ENCODE measurements around the gene LHX8.

LHX8 gene

GRCh38 chr1:75203415-75204277 is 69.5 kb downstream of the LHX8 start (continued):
- no peak for TF ChIP-seq ZNF26 (tag by site-specific recombination; IDR thresholded peaks at IDR 0.05)
- TF ChIP-seq TRIM28 (IDR thresholded peaks at IDR 0.05; ENCODE audit: borderline replicate concordance, low read length): no peak
- no peak for TF ChIP-seq ZBTB20 (tag by site-specific recombination; IDR thresholded peaks at IDR 0.05)
- no peak for TF ChIP-seq ZNF202 (tag by site-specific recombination; IDR thresholded peaks at IDR 0.05; ENCODE audit: borderline replicate concordance)

GRCh38 chr1:75208862-75209261 is 74.7 kb downstream of the LHX8 start:
- no peak overlapping the region for H3K4me3 ChIP-seq (ENCODE audit: low read depth, low read length)
- no peaks in the 10 kb centered on the region for H3K9me3 ChIP-seq (ENCODE audit: control insufficient read depth, insufficient read depth, low read depth, low read length)
- no peaks in the 10 kb centered on the region for H3K4me1 ChIP-seq (ENCODE audit: control insufficient read depth, insufficient read depth, low read length)
- H3K36me3 ChIP-seq (ENCODE audit: control insufficient read depth in 2 of 2, insufficient read depth in 1 of 2, low read length in 2 of 2): peaks cover 1 to 51% of the 10 kb centered on the region in 2 experiments; a peak in 2 of 3 replicates
- POLR2A ChIA-PET: no interaction called here
- CTCF ChIA-PET: interaction anchor here (0.9 to 1.1 kb wide), 2 partner anchors 437 to 440 kb away, joined by 3 read pairs; no protein-coding TSS in a partner anchor
- no peak for TF ChIP-seq ZNF626 (tag by site-specific recombination; IDR thresholded peaks at IDR 0.05)
- no peak overlapping the region for H3K27ac ChIP-seq (ENCODE audit: extremely low read depth, low read depth, low read length)
